HepG2 (cell line): ENCODE results near the gene ADGRD1. TPM values are rescaled to one million over a fixed set of nuclear protein-coding genes. Genes with fewer than 3 reads are reported as not detected.

ENCODE experiments used
- CREM ChIP-seq, 2 experiments: sonication (generic) in 1 of 2; formaldehyde crosslinking in 1 of 2; IDR thresholded peaks; 2 replicates each; pipeline versions ENCODE4 v1.4.0 to v1.6.1; 2016 to 2020; ENCODE audit warnings: antibody characterized with exemption in 1 of 2, mild to moderate bottlenecking in 1 of 2, missing genetic modification reagents in 1 of 2
- ELF4 ChIP-seq: sonication (generic); formaldehyde crosslinking; IDR thresholded peaks from 2 replicates; pipeline ENCODE4 v1.5.0; 2020; ENCODE audit warnings: missing genetic modification reagents, mild to moderate bottlenecking, moderate library complexity, borderline replicate concordance
- HDAC1 ChIP-seq: sonication (generic); formaldehyde crosslinking; IDR thresholded peaks from 2 replicates; pipeline ENCODE4 v1.5.1; 2020; ENCODE audit warnings: mild to moderate bottlenecking, missing genetic modification reagents
- HDAC6 ChIP-seq: fragments of 200-600 bp; sonication (generic); IDR thresholded peaks from 2 replicates; pipeline ENCODE4 v1.7.0; 2017; ENCODE audit warnings: mild to moderate bottlenecking, antibody characterized with exemption, low read length, low read depth
- HES4 ChIP-seq: sonication (generic); formaldehyde crosslinking; IDR thresholded peaks from 2 replicates; pipeline ENCODE4 v1.9.0; 2021; ENCODE audit warnings: mild to moderate bottlenecking, missing genetic modification reagents, borderline replicate concordance
- HMG20A ChIP-seq: IDR thresholded peaks from 2 replicates; pipeline ENCODE4 v1.6.1; 2016; ENCODE audit warnings: borderline replicate concordance
- KAT8 ChIP-seq: IDR thresholded peaks from 2 replicates; pipeline ENCODE4 v1.6.1; 2016; ENCODE audit warnings: missing genetic modification reagents, missing compliant biosample characterization
- NFKBIZ ChIP-seq: IDR thresholded peaks from 2 replicates; pipeline ENCODE4 v1.6.1; 2018; ENCODE audit warnings: missing genetic modification reagents, missing compliant biosample characterization
- PITX1 ChIP-seq: sonication (generic); formaldehyde crosslinking; IDR thresholded peaks from 2 replicates; pipeline ENCODE4 v1.5.1; 2020; ENCODE audit warnings: mild to moderate bottlenecking, missing genetic modification reagents
- SP5 ChIP-seq: IDR thresholded peaks from 2 replicates; pipeline ENCODE4 v1.6.1; 2016; ENCODE audit warnings: low read depth, borderline replicate concordance
- SUZ12 ChIP-seq: fragments of 150-350 bp; IDR thresholded peaks from 2 replicates; pipeline ENCODE4 v1.6.1; 2014; ENCODE audit warnings: low read depth, low read length
- ZFP1 ChIP-seq: IDR thresholded peaks from 2 replicates; pipeline ENCODE4 v1.6.1; 2016
- ZNF430 ChIP-seq: sonication (generic); formaldehyde crosslinking; IDR thresholded peaks from 2 replicates; pipeline ENCODE4 v1.9.0; 2021; ENCODE audit warnings: mild to moderate bottlenecking, missing genetic modification reagents
- ZNF543 ChIP-seq: sonication (generic); formaldehyde crosslinking; IDR thresholded peaks from 2 replicates; pipeline ENCODE4 v1.4.0; 2020; ENCODE audit warnings: mild to moderate bottlenecking, missing genetic modification reagents
- ZNF567 ChIP-seq: sonication (generic); formaldehyde crosslinking; IDR thresholded peaks from 2 replicates; pipeline ENCODE4 v1.8.1; 2023; ENCODE audit warnings: mild to moderate bottlenecking, missing genetic modification reagents, borderline replicate concordance
- ZNF788 ChIP-seq: sonication (generic); formaldehyde crosslinking; IDR thresholded peaks from 2 replicates; pipeline ENCODE4 v1.5.0; 2020; ENCODE audit warnings: mild to moderate bottlenecking, missing genetic modification reagents, borderline replicate concordance
- polyA plus RNA-seq, 8 experiments: library from polyadenylated mRNA; depleted of rRNA in 3 of 8; stranded (reverse) in 7 of 8; unstranded in 1 of 8; fragments of >200 nt; fragmentation: Illumina TruSeq in 4 of 8; extraction: Trizol in 4 of 8; gene quantifications; 2 replicates each; pipeline versions ENCODE4 v1.2.1 to v1.2.3, GENCODE V29; 2011 to 2016; ENCODE audit warnings: low read depth in 4 of 8, missing spikeins in 1 of 8, mixed read lengths in 1 of 8; ENCODE audit not compliant: insufficient read depth in 1 of 8
- total RNA-seq, 5 experiments: library from RNA; depleted of rRNA; stranded (reverse); fragments of >200 nt; fragmentation: Illumina TruSeq; extraction: Trizol; gene quantifications; 2 replicates each; pipeline ENCODE4 v1.2.3, GENCODE V29; 2016; ENCODE audit warnings: low read depth in 1 of 5
- TF ChIP-seq, protein P1 (sequence below), 2 experiments: sonication (generic) in 1 of 2; formaldehyde crosslinking in 1 of 2; IDR thresholded peaks; 2 replicates each; pipeline versions ENCODE4 v1.4.0 to v1.6.1; 2016 to 2020; ENCODE audit warnings: borderline replicate concordance in 1 of 2, low read depth in 1 of 2, mild to moderate bottlenecking in 1 of 2, missing genetic modification reagents in 1 of 2
- TF ChIP-seq, protein P2 (sequence below): sonication (generic); formaldehyde crosslinking; IDR thresholded peaks from 2 replicates; pipeline ENCODE4 v1.4.0; 2020; ENCODE audit warnings: missing genetic modification reagents, borderline replicate concordance
- TF ChIP-seq, protein P3 (sequence below), 2 experiments: fragments of 450-650 bp in 1 of 2; sonication (generic) in 1 of 2; formaldehyde crosslinking; IDR thresholded peaks; 2 replicates each; pipeline versions ENCODE4 v1.5.0 to v1.8.0; 2020 to 2022; ENCODE audit warnings: mild to moderate bottlenecking in 1 of 2, missing genetic modification reagents in 1 of 2
- TF ChIP-seq, protein P4 (sequence below): sonication (generic); formaldehyde crosslinking; IDR thresholded peaks from 2 replicates; pipeline ENCODE4 v1.4.0; 2020; ENCODE audit warnings: mild to moderate bottlenecking, missing genetic modification reagents

ADGRD1 gene
- total and polyA plus RNA-seq, 2 of the 13 experiments (the other 11 are each of a cell fraction or from before 2014, with no cell fraction given) = 0.46 to 12.4 TPM

DNA sequence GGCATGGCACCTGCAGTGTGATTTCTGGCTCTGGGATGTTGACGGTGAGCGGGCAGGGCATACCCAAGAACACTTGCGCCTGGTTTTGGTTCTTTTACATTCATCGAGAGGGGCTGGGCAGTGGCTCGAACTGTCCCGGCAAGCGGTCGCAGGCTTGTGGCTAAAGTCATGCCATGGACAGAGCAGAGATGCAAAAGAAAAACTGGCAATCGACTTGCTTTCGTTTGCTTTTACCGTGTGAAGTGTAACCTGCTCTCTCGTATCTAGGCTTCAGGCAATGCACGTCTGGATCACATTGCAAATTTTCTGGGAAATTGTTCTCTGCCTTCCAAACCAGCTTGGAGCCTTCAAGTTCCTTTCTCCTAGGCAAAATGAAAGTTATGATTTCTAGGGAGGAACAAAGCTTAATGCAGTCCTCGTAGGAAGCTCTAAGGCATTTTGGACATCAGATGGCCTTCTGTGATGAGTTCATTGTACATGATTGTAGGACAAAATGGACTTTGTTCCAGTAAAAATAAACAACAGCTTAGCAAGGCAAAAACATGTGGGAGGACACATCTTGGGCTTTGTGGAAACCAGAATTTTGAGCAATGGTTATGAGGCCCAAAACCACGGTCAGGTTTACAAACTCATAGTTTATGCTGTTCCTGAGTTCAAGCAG is 18.3 kb downstream of the ADGRD1 start (continued):
- TF ChIP-seq, protein P1, sequence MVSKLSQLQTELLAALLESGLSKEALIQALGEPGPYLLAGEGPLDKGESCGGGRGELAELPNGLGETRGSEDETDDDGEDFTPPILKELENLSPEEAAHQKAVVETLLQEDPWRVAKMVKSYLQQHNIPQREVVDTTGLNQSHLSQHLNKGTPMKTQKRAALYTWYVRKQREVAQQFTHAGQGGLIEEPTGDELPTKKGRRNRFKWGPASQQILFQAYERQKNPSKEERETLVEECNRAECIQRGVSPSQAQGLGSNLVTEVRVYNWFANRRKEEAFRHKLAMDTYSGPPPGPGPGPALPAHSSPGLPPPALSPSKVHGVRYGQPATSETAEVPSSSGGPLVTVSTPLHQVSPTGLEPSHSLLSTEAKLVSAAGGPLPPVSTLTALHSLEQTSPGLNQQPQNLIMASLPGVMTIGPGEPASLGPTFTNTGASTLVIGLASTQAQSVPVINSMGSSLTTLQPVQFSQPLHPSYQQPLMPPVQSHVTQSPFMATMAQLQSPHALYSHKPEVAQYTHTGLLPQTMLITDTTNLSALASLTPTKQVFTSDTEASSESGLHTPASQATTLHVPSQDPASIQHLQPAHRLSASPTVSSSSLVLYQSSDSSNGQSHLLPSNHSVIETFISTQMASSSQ (IDR thresholded peaks at IDR 0.05; ENCODE audit: low read depth) = no peak
- TF ChIP-seq, protein P1 (CRISPR knock-in tag; IDR thresholded peaks at IDR 0.05; ENCODE audit: borderline replicate concordance) = no peak
- no peak for TF ChIP-seq ZNF788 (CRISPR knock-in tag)
- no peak for TF ChIP-seq NFKBIZ
- TF ChIP-seq KAT8 (CRISPR knock-in tag) = peak; percentile 40; the same call in 1 of the 2 replicates
- no peak for TF ChIP-seq SUZ12
- no peak for TF ChIP-seq ELF4 (CRISPR knock-in tag)
- TF ChIP-seq ZNF430 (CRISPR knock-in tag) = peak; percentile 65; the same call in 1 of the 2 replicates
- TF ChIP-seq ZFP1 (CRISPR knock-in tag) = no peak
- no peak for TF ChIP-seq PITX1 (CRISPR knock-in tag)
- no peak for TF ChIP-seq ZNF543 (CRISPR knock-in tag)
- TF ChIP-seq HDAC1 (CRISPR knock-in tag) = peak; percentile 62; the same call in 1 of the 2 replicates
- no peak for TF ChIP-seq SP5
- TF ChIP-seq CREM (IDR thresholded peaks at IDR 0.05) = 0 out of 2 replicates have a peak, but pooled peaks have one; percentile 20
- no peak for TF ChIP-seq CREM (CRISPR knock-in tag; IDR thresholded peaks at IDR 0.05)
- TF ChIP-seq, protein P2, sequence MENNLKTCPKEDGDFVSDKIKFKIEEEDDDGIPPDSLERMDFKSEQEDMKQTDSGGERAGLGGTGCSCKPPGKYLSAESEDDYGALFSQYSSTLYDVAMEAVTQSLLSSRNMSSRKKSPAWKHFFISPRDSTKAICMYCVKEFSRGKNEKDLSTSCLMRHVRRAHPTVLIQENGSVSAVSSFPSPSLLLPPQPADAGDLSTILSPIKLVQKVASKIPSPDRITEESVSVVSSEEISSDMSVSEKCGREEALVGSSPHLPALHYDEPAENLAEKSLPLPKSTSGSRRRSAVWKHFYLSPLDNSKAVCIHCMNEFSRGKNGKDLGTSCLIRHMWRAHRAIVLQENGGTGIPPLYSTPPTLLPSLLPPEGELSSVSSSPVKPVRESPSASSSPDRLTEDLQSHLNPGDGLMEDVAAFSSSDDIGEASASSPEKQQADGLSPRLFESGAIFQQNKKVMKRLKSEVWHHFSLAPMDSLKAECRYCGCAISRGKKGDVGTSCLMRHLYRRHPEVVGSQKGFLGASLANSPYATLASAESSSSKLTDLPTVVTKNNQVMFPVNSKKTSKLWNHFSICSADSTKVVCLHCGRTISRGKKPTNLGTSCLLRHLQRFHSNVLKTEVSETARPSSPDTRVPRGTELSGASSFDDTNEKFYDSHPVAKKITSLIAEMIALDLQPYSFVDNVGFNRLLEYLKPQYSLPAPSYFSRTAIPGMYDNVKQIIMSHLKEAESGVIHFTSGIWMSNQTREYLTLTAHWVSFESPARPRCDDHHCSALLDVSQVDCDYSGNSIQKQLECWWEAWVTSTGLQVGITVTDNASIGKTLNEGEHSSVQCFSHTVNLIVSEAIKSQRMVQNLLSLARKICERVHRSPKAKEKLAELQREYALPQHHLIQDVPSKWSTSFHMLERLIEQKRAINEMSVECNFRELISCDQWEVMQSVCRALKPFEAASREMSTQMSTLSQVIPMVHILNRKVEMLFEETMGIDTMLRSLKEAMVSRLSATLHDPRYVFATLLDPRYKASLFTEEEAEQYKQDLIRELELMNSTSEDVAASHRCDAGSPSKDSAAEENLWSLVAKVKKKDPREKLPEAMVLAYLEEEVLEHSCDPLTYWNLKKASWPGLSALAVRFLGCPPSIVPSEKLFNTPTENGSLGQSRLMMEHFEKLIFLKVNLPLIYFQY (CRISPR knock-in tag) = peak; percentile 72; the same call in 1 of the 2 replicates
- no peak for TF ChIP-seq ZNF567
- TF ChIP-seq, protein P3, sequence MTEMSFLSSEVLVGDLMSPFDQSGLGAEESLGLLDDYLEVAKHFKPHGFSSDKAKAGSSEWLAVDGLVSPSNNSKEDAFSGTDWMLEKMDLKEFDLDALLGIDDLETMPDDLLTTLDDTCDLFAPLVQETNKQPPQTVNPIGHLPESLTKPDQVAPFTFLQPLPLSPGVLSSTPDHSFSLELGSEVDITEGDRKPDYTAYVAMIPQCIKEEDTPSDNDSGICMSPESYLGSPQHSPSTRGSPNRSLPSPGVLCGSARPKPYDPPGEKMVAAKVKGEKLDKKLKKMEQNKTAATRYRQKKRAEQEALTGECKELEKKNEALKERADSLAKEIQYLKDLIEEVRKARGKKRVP (CRISPR knock-in tag; IDR thresholded peaks at IDR 0.05) = 0 out of 4 replicates have a peak, but pooled peaks of 1 of the 2 experiments have one; percentile 27
- TF ChIP-seq, protein P4, sequence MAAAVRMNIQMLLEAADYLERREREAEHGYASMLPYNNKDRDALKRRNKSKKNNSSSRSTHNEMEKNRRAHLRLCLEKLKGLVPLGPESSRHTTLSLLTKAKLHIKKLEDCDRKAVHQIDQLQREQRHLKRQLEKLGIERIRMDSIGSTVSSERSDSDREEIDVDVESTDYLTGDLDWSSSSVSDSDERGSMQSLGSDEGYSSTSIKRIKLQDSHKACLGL (CRISPR knock-in tag) = no peak
- no peak for TF ChIP-seq HES4 (CRISPR knock-in tag)
- no peak for TF ChIP-seq HDAC6
- 0 out of 2 replicates have a peak, but pooled peaks have one; percentile 39 for TF ChIP-seq HMG20A (CRISPR knock-in tag)
